ENCODE data around the gene TPSB2.
"Not testable (repeated sequence)": the region's sequence is repeated elsewhere in the genome, so short reads cannot be mapped to it uniquely, and the experiment has no call there.

TPSB2 gene

GRCh38 chr16:1256874-1257322 is 26.9 kb upstream of the TPSB2 start:
- no peak for TF ChIP-seq CTCF (IDR thresholded peaks at IDR 0.05; ENCODE audit: control insufficient read depth, insufficient read depth, low read depth, low read length, missing control alignments)

GRCh38 chr16:1256296-1256873 is 26.4 kb upstream of the TPSB2 start:
- DNase-seq (ENCODE audit: low read depth); H3K4me3 ChIP-seq (ENCODE audit: control insufficient read depth, low read depth, low read length): not testable (repeated sequence)

More at GRCh38 chr16:1256874-1257322, 26.9 kb upstream of the TPSB2 start:
- H3K4me3 ChIP-seq (ENCODE audit: control insufficient read depth, low read depth, low read length), result no peak overlapping the region
- DNase-seq (ENCODE audit: low read depth), result no peak

GRCh38 chr16:1255276-1256122 is 25.5 kb upstream of the TPSB2 start, which contains the start of gene TPSD1:
Gene TPSD1 (plus strand): TSS chr16:1256069. CDS start chr16:1256281, 212 bp downstream.
- H3K4me3 ChIP-seq (ENCODE audit: control insufficient read depth, low read depth, low read length); DNase-seq (ENCODE audit: low read depth): not testable (repeated sequence)

- DNase-seq (ENCODE audit: low read depth); H3K4me3 ChIP-seq (ENCODE audit: control insufficient read depth, low read depth, low read length): not testable (repeated sequence)
Measured at GRCh38 chr16:1254821-1255220, 24.8 kb upstream of the TPSB2 start.

GRCh38 chr16:1253701-1254364 is 23.8 kb upstream of the TPSB2 start:
- H3K4me3 ChIP-seq (ENCODE audit: control insufficient read depth, low read depth, low read length); DNase-seq (ENCODE audit: low read depth): not testable (repeated sequence)

GRCh38 chr16:1249031-1249755 is 19.2 kb upstream of the TPSB2 start:
- H3K4me3 ChIP-seq (ENCODE audit: control insufficient read depth, low read depth, low read length); DNase-seq (ENCODE audit: low read depth): not testable (repeated sequence)

GRCh38 chr16:1247903-1248537 is 18.0 kb upstream of the TPSB2 start:
- not testable (repeated sequence) for DNase-seq (ENCODE audit: low read depth); H3K4me3 ChIP-seq (ENCODE audit: control insufficient read depth, low read depth, low read length)

- no peak for DNase-seq (ENCODE audit: low read depth)
- H3K4me3 ChIP-seq (ENCODE audit: control insufficient read depth, low read depth, low read length), result no peak overlapping the region
- TF ChIP-seq CTCF (IDR thresholded peaks at IDR 0.05; ENCODE audit: control insufficient read depth, insufficient read depth, low read depth, low read length, missing control alignments), result no peak
Measured at GRCh38 chr16:1245452-1246020, 15.6 kb upstream of the TPSB2 start.

- no peak overlapping the region for H3K4me3 ChIP-seq (ENCODE audit: control insufficient read depth, low read depth, low read length)
- TF ChIP-seq CTCF (IDR thresholded peaks at IDR 0.05; ENCODE audit: control insufficient read depth, insufficient read depth, low read depth, low read length, missing control alignments), result no peak
- no peak for DNase-seq (ENCODE audit: low read depth)
Measured at GRCh38 chr16:1244881-1245280, 14.9 kb upstream of the TPSB2 start.

GRCh38 chr16:1243907-1244850 is 14.2 kb upstream of the TPSB2 start:
- not testable (repeated sequence) for H3K4me3 ChIP-seq (ENCODE audit: control insufficient read depth, low read depth, low read length); DNase-seq (ENCODE audit: low read depth)

GRCh38 chr16:1243363-1243762 is 13.4 kb upstream of the TPSB2 start:
- not testable (repeated sequence) for H3K4me3 ChIP-seq (ENCODE audit: control insufficient read depth, low read depth, low read length)

GRCh38 chr16:1241081-1241480 is 11.1 kb upstream of the TPSB2 start:
- DNase-seq (ENCODE audit: low read depth); H3K4me3 ChIP-seq (ENCODE audit: control insufficient read depth, low read depth, low read length): not testable (repeated sequence)

More at GRCh38 chr16:1243363-1243762, 13.4 kb upstream of the TPSB2 start:
- DNase-seq (ENCODE audit: low read depth), result not testable (repeated sequence)

All from AG09309 (cell line).